Stimulated activated CD8-positive, alpha-beta memory T cell treated with anti-CD3 and anti-CD28 coated beads, Interleukin-7, amount 100 ng/mL, for 48 hours (primary cell): ENCODE data around the gene DOC2B.
"Not testable (repeated sequence)": the region's sequence is repeated elsewhere in the genome, so short reads cannot be mapped to it uniquely, and the experiment has no call there.

Experiments used
- DNase-seq, 2 donors: peaks; one replicate each; pipeline ENCODE4 v3.0.0-alpha.2; 2020; ENCODE audit warnings: low read depth in 1 of 2; ENCODE audit errors: extremely low read depth in 1 of 2

The DOC2B gene

GRCh38 chr17:181245-182049 is at the start of gene DOC2B:
Gene DOC2B, minus strand, starts transcription at chr17:181650. Its CDS starts 171 bp downstream, at chr17:181479.
- DNase-seq, result peak in 1 of 2 donors; percentile 5

GRCh38 chr17:230395-230770 is 48.9 kb upstream of the DOC2B start:
- no peak for DNase-seq

- no peak for DNase-seq
Measured at GRCh38 chr17:229709-230394, 48.4 kb upstream of the DOC2B start.

- no peak for DNase-seq
Measured at GRCh38 chr17:228951-229708, 47.7 kb upstream of the DOC2B start.

GRCh38 chr17:227946-228615 is 46.6 kb upstream of the DOC2B start:
- DNase-seq, result no peak

GRCh38 chr17:227078-227945 is 45.9 kb upstream of the DOC2B start:
- no peak for DNase-seq

GRCh38 chr17:226108-227077 is 44.9 kb upstream of the DOC2B start:
- DNase-seq, result no peak

- DNase-seq, result no peak
Measured at GRCh38 chr17:225551-225950, 44.1 kb upstream of the DOC2B start.

GRCh38 chr17:224576-224975 is 43.1 kb upstream of the DOC2B start:
- DNase-seq, result not testable (repeated sequence)

GRCh38 chr17:223723-224471 is 42.4 kb upstream of the DOC2B start:
- no peak for DNase-seq

- DNase-seq, result no peak
Measured at GRCh38 chr17:222172-222571, 40.7 kb upstream of the DOC2B start.

- no peak for DNase-seq
Measured at GRCh38 chr17:219696-220095, 38.2 kb upstream of the DOC2B start.

GRCh38 chr17:218432-219110 is 37.1 kb upstream of the DOC2B start:
- no peak for DNase-seq

- no peak for DNase-seq
Measured at GRCh38 chr17:216625-217024, 35.2 kb upstream of the DOC2B start.

GRCh38 chr17:215563-216478 is 34.4 kb upstream of the DOC2B start:
- not testable (repeated sequence) for DNase-seq

- no peak for DNase-seq
Measured at GRCh38 chr17:214881-215331, 33.5 kb upstream of the DOC2B start.
